ENCODE measurements around the gene HSPG2. TPM values are rescaled to one million over a fixed set of nuclear protein-coding genes. Genes with fewer than 3 reads are reported as not detected.

The HSPG2 gene
- total and polyA plus RNA-seq, 2 donors (not counting 1 experiment from before 2014, with no cell fraction given), result 2.0 to 4.5 TPM

DNA sequence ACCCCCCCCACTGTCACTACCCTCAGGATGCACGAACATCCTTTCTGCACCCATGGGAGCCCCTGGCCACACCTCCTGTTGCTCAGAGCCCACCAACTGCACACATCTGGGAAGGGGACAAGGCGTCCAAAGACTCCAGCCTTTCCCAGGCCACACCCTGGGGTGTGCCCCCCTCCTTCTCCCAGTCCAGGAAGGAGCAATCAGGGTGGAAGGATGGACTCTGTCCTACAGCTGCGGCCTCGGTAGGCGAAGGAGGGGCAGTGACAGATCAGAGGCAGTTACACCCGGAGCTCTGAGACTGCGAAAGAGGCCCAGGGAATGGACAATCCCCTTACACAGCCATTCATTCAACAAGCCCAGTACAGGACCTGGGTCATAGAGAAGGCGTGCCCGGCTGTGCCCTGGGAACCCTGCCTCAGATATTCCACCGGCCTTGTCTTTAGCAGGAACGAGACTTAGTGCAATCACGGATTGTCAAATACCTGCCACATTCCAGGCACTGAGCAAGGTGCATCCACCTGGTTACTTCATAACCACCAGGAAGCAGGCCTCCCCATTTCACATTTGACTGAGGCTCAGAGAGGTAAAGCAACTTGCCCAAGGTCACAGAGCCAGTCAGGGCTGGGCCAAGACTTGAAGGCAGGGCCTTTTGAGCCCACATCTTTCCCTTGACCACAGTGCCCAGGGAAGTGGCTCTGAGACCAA is 9.4 kb downstream of the HSPG2 start:
- H3K4me3 Mint-ChIP-seq, result no peak overlapping the region
- intact Hi-C loops (cut with micrococcal nuclease), result no loop called here
- no peaks in the 10 kb centered on the region for H3K9me3 ChIP-seq (ENCODE audit: control extremely low read depth in 1 of 3, control insufficient read depth in 2 of 3, insufficient read depth in 1 of 3, low read length in 2 of 3)
- no peak overlapping the region for H2AFZ ChIP-seq (ENCODE audit: insufficient read depth, low read depth, low read length, poor library complexity, severe bottlenecking)
- H3K9me3 Mint-ChIP-seq (ENCODE audit: insufficient read depth), result no peaks in the 10 kb centered on the region
- no peak overlapping the region for H3K27ac ChIP-seq (ENCODE audit: low read length in 2 of 2)
- WGBS (ENCODE audit: insufficient coverage), result 87% methylated on average over 12 of the region's 12 CpGs
- no peak for ATAC-seq (ENCODE audit: low read depth)
- H3K27ac Mint-ChIP-seq, result no peak overlapping the region
- ChIA-PET POLR2A (no interaction called here), CTCF (no interaction called here)
- H3K4me2 ChIP-seq (replicated peaks; ENCODE audit: low read depth, low read length, poor library complexity, severe bottlenecking), result no peak overlapping the region
- H3K4me3 ChIP-seq (ENCODE audit: control extremely low read depth in 1 of 5, extremely low read depth in 1 of 5, insufficient read depth in 1 of 5, low read depth in 2 of 5, low read length in 4 of 5), result no peak overlapping the region
- no peaks in the 10 kb centered on the region for H3K4me1 Mint-ChIP-seq
- no peak for DNase-seq
- H3K79me2 ChIP-seq (ENCODE audit: control insufficient read depth, insufficient read depth, low read length), result no peaks in the 10 kb centered on the region
- no peak for TF ChIP-seq EZH2 (IDR thresholded peaks at IDR 0.05; ENCODE audit: borderline replicate concordance, insufficient read depth, low read depth, low read length, poor library complexity, severe bottlenecking)
- TF ChIP-seq, protein P1, sequence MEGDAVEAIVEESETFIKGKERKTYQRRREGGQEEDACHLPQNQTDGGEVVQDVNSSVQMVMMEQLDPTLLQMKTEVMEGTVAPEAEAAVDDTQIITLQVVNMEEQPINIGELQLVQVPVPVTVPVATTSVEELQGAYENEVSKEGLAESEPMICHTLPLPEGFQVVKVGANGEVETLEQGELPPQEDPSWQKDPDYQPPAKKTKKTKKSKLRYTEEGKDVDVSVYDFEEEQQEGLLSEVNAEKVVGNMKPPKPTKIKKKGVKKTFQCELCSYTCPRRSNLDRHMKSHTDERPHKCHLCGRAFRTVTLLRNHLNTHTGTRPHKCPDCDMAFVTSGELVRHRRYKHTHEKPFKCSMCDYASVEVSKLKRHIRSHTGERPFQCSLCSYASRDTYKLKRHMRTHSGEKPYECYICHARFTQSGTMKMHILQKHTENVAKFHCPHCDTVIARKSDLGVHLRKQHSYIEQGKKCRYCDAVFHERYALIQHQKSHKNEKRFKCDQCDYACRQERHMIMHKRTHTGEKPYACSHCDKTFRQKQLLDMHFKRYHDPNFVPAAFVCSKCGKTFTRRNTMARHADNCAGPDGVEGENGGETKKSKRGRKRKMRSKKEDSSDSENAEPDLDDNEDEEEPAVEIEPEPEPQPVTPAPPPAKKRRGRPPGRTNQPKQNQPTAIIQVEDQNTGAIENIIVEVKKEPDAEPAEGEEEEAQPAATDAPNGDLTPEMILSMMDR (IDR thresholded peaks at IDR 0.05), result no peak
- no peaks in the 10 kb centered on the region for H3K4me1 ChIP-seq (ENCODE audit: control insufficient read depth in 2 of 2, insufficient read depth in 2 of 2, low read length in 2 of 2)
- no peak overlapping the region for H3K9ac ChIP-seq (ENCODE audit: low read length)
- no peaks in the 10 kb centered on the region for H3K36me3 ChIP-seq (replicated peaks in 1 of 2; ENCODE audit: control extremely low read depth in 1 of 2, control insufficient read depth in 1 of 2, extremely low read depth in 1 of 2, insufficient read depth in 2 of 2, low read length in 1 of 2)
- peaks cover 10% of the 10 kb centered on the region for H3K27me3 Mint-ChIP-seq
- peaks cover 0 to 5% (median 0%) of the 10 kb centered on the region in 4 experiments for H3K27me3 ChIP-seq (replicated peaks in 1 of 4; ENCODE audit: control extremely low read depth in 1 of 4, control insufficient read depth in 3 of 4, insufficient read depth in 4 of 4, low read length in 3 of 4)
- no peaks in the 10 kb centered on the region for H4K20me1 ChIP-seq (ENCODE audit: control insufficient read depth, insufficient read depth, low read length, poor library complexity, severe bottlenecking)

DNA sequence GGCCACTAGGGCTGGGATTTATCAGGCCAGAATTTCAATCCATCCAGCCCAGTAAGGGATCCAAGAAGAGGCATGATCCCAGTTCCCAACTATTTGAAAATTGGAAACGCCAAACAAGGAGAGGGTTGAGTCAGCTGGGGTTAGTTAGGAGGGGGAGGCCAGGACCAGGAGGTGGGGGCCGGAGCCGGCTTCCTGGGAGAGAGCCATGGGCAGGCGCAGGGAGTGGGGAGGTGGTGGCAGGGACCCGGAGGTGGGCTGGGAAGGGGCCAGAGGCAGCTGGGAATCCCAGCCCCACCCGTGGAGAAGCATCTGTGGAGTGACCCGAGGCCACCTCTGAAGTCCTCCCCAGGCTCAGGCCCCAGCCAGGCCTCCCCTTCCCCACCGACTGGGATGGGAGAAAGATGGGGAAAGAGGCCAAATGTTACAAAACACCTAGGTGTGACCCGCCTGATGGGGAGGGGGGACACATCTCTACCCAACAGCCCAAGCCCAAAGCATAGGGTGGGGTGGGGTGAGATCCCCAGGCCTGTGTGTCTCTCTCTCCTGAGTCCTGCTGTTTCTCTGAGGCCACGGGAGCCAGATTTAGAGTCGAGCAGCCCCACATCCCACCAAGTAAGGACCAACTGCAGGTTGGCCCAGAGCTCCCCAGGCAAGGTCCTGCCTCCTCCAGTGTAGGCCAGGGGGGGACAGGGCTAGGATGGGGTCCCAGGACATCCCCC is 10.1 kb downstream of the HSPG2 start:
- Histone ChIP-seq H3K4me1 (ENCODE audit: control insufficient read depth in 2 of 2, insufficient read depth in 2 of 2, low read length in 2 of 2) (no peaks in the 10 kb centered on the region), H3K27ac (ENCODE audit: low read length in 2 of 2) (no peak overlapping the region), H3K4me2 (replicated peaks; ENCODE audit: low read depth, low read length, poor library complexity, severe bottlenecking) (no peak overlapping the region), H3K4me3 (ENCODE audit: control extremely low read depth in 1 of 5, extremely low read depth in 1 of 5, insufficient read depth in 1 of 5, low read depth in 2 of 5, low read length in 4 of 5) (no peak overlapping the region), H3K9me3 (ENCODE audit: control extremely low read depth in 1 of 3, control insufficient read depth in 2 of 3, insufficient read depth in 1 of 3, low read length in 2 of 3) (no peaks in the 10 kb centered on the region), H4K20me1 (ENCODE audit: control insufficient read depth, insufficient read depth, low read length, poor library complexity, severe bottlenecking) (no peaks in the 10 kb centered on the region), H3K27me3 (replicated peaks in 1 of 4; ENCODE audit: control extremely low read depth in 1 of 4, control insufficient read depth in 3 of 4, insufficient read depth in 4 of 4, low read length in 3 of 4) (peaks cover 0 to 4% (median 0%) of the 10 kb centered on the region in 4 experiments), H2AFZ (ENCODE audit: insufficient read depth, low read depth, low read length, poor library complexity, severe bottlenecking) (no peak overlapping the region), H3K9ac (ENCODE audit: low read length) (no peak overlapping the region), H3K36me3 (replicated peaks in 1 of 2; ENCODE audit: control extremely low read depth in 1 of 2, control insufficient read depth in 1 of 2, extremely low read depth in 1 of 2, insufficient read depth in 2 of 2, low read length in 1 of 2) (no peaks in the 10 kb centered on the region), H3K79me2 (ENCODE audit: control insufficient read depth, insufficient read depth, low read length) (no peaks in the 10 kb centered on the region)
- H3K4me1 Mint-ChIP-seq, result no peaks in the 10 kb centered on the region
- no peak for TF ChIP-seq EZH2 (IDR thresholded peaks at IDR 0.05; ENCODE audit: borderline replicate concordance, insufficient read depth, low read depth, low read length, poor library complexity, severe bottlenecking)
- TF ChIP-seq, protein P1 (IDR thresholded peaks at IDR 0.05), result no peak
- DNase-seq, result no peak
- H3K9me3 Mint-ChIP-seq (ENCODE audit: insufficient read depth), result no peaks in the 10 kb centered on the region
- POLR2A ChIA-PET, result no interaction called here
- intact Hi-C loops (cut with micrococcal nuclease), result no loop called here
- CTCF ChIA-PET, result no interaction called here
- no peak overlapping the region for H3K4me3 Mint-ChIP-seq
- no peak overlapping the region for H3K27ac Mint-ChIP-seq
- WGBS (ENCODE audit: insufficient coverage), result 86% methylated on average over 6 of the region's 11 CpGs
- H3K27me3 Mint-ChIP-seq, result peaks cover 5% of the 10 kb centered on the region
- no peak for ATAC-seq (ENCODE audit: low read depth)

Data from B cell (primary cell).